Endothelial cell of umbilical vein (primary cell): ENCODE results near the gene RAB11FIP2. TPM values are rescaled to one million over a fixed set of nuclear protein-coding genes. Genes with fewer than 3 reads are reported as not detected.
A peak's percentile ranks its signal among the peaks of the same experiment; 100 is the strongest.

Experiments
- BruUV-seq: library from RNA; stranded (reverse); fragments of 400-500 nt; replicated peaks from 2 replicates; lab custom pipeline; 2021; lab: Mats Ljungman, UMichigan
- CTCF ChIA-PET: fragments of 300-600, 350-600 bp; sonication (Branson Sonifier 250); formaldehyde crosslinking; loops from one replicate; lab custom pipeline; 2021; ENCODE audit warnings: antibody characterized with exemption, inconsistent platforms; lab: Charles Lee
- POLR2A ChIA-PET: fragments of 300-600, 350-600 bp; sonication (Branson Sonifier 250); formaldehyde crosslinking; loops from one replicate; lab custom pipeline; 2021; ENCODE audit warnings: antibody characterized with exemption, inconsistent platforms; lab: Charles Lee
- DNase-seq: peaks from one replicate; pipeline ENCODE4 v3.0.0-alpha.2; 2011; ENCODE audit warnings: low read depth, low spot score
- FAIRE-seq: peaks from 2 replicates; lab custom pipeline; 2011; peaks lifted over from hg19 to GRCh38; lab: Jason Lieb, UNC
- H2AFZ ChIP-seq: 2 replicates; pipeline ENCODE4 v1.6.0; 2012; ENCODE audit warnings: low read depth, low read length, control low read depth, inconsistent platforms
- H3K27ac ChIP-seq: 2 replicates; pipeline ENCODE4 v1.5.1; 2011; ENCODE audit warnings: low read depth, mild to moderate bottlenecking, control low read depth, low read length, moderate library complexity; ENCODE audit not compliant: insufficient read depth
- H3K27me3 ChIP-seq, 2 experiments: 2 replicates each; pipeline versions ENCODE4 v1.6.0 to v1.6.1; 2011; ENCODE audit warnings: low read length in 2 of 2, mixed read lengths in 1 of 2; ENCODE audit not compliant: control insufficient read depth in 2 of 2, insufficient read depth in 2 of 2
- H3K36me3 ChIP-seq, 2 experiments: 2 replicates in 1 of 2; 3 replicates in 1 of 2; pipeline ENCODE4 v1.5.1; 2011; ENCODE audit warnings: low read length in 2 of 2, mild to moderate bottlenecking in 1 of 2, moderate library complexity in 1 of 2; ENCODE audit not compliant: control insufficient read depth in 2 of 2, insufficient read depth in 2 of 2; ENCODE audit errors: extremely low read depth in 1 of 2
- H3K4me1 ChIP-seq: 3 replicates; pipeline ENCODE4 v1.5.1; 2011; ENCODE audit warnings: mild to moderate bottlenecking, low read length; ENCODE audit not compliant: control insufficient read depth, insufficient read depth; ENCODE audit errors: extremely low read depth
- H3K4me2 ChIP-seq: 2 replicates; pipeline ENCODE4 v1.6.1; 2011; ENCODE audit warnings: low read length, control low read depth, mixed read lengths; ENCODE audit not compliant: insufficient read depth
- H3K4me3 ChIP-seq, 3 experiments: fragments of 200-600 bp in 1 of 3; sonication (generic), shearing (Covaris generic) in 1 of 3; replicated peaks in 1 of 3; 2 replicates each; pipeline ENCODE4 v1.5.1; 2011 to 2016; ENCODE audit warnings: control low read depth in 3 of 3, low read length in 3 of 3, mild to moderate bottlenecking in 2 of 3, inconsistent platforms in 1 of 3, low read depth in 1 of 3, moderate library complexity in 1 of 3; ENCODE audit not compliant: insufficient read depth in 1 of 3
- H3K79me2 ChIP-seq: 2 replicates; pipeline ENCODE4 v1.6.0; 2012; ENCODE audit warnings: low read length, inconsistent platforms; ENCODE audit not compliant: control insufficient read depth, insufficient read depth
- H3K9ac ChIP-seq: replicated peaks from 2 replicates; pipeline ENCODE3; 2011; ENCODE audit warnings: low read length, control low read depth; ENCODE audit not compliant: insufficient read depth; ENCODE audit errors: extremely low read depth
- H3K9me1 ChIP-seq: replicated peaks from 3 replicates; pipeline ENCODE4 v1.6.0; 2011; ENCODE audit warnings: mild to moderate bottlenecking, low read length; ENCODE audit not compliant: control insufficient read depth, insufficient read depth; ENCODE audit errors: extremely low read depth
- H3K9me3 ChIP-seq: replicated peaks from 2 replicates; pipeline ENCODE4 v1.5.1; 2012; ENCODE audit warnings: low read length, inconsistent platforms; ENCODE audit not compliant: control insufficient read depth, insufficient read depth
- H4K20me1 ChIP-seq: replicated peaks from 2 replicates; pipeline ENCODE3; 2011; ENCODE audit warnings: mild to moderate bottlenecking, low read length; ENCODE audit not compliant: control insufficient read depth, insufficient read depth; ENCODE audit errors: extremely low read depth
- CTCF ChIP-seq, 2 donors: IDR thresholded peaks; 1 replicate in 1 of 2; 2 replicates in 1 of 2; pipeline ENCODE4 v1.5.1; 2011; ENCODE audit warnings: low read length in 2 of 2, mild to moderate bottlenecking in 2 of 2, moderate library complexity in 2 of 2, control low read depth in 1 of 2, inconsistent platforms in 1 of 2, low read depth in 1 of 2; ENCODE audit not compliant: insufficient read depth in 1 of 2; ENCODE audit errors: extremely low read depth in 1 of 2
- EZH2 ChIP-seq: IDR thresholded peaks from 2 replicates; pipeline ENCODE4 v1.6.1; 2012; ENCODE audit warnings: borderline replicate concordance, low read depth, mild to moderate bottlenecking, moderate library complexity, low read length, inconsistent platforms; ENCODE audit not compliant: severe bottlenecking
- FOS ChIP-seq: IDR thresholded peaks from 2 replicates; pipeline ENCODE4 v1.6.1; 2011; ENCODE audit warnings: mild to moderate bottlenecking, low read length, moderate library complexity, borderline replicate concordance; ENCODE audit not compliant: insufficient read depth
- GATA2 ChIP-seq: IDR thresholded peaks from 2 replicates; pipeline ENCODE4 v1.7.0; 2011; ENCODE audit warnings: low read depth, mild to moderate bottlenecking, moderate library complexity, mixed read lengths, low read length; ENCODE audit not compliant: insufficient read length, insufficient read depth
- JUN ChIP-seq: IDR thresholded peaks from 2 replicates; pipeline ENCODE4 v1.6.1; 2011; ENCODE audit warnings: borderline replicate concordance, low read depth; ENCODE audit not compliant: insufficient read length, insufficient read depth
- MYC ChIP-seq: IDR thresholded peaks from one replicate; pipeline ENCODE4 v1.6.1; 2011; ENCODE audit warnings: mild to moderate bottlenecking, low read depth, low read length
- POLR2A ChIP-seq: IDR thresholded peaks from 2 replicates; pipeline ENCODE4 v1.6.1; 2012; ENCODE audit warnings: low read depth, mild to moderate bottlenecking, control low read depth, low read length
- POLR2AphosphoS5 ChIP-seq: IDR thresholded peaks from 2 replicates; pipeline ENCODE4 v1.6.1; 2012; ENCODE audit warnings: low read depth, mild to moderate bottlenecking, control low read depth, low read length, moderate library complexity; ENCODE audit not compliant: insufficient read depth
- dilution Hi-C: fragments of 300-500 bp; cut with MboI; formaldehyde crosslinking; loops from one replicate; pipeline ENCODE4 v1.15.0; 2019; ENCODE audit warnings: low sequenced_read_pairs; ENCODE audit not compliant: extremely low pct_ligation_motif_present
- intact Hi-C: fragments of 100-400 bp; cut with micrococcal nuclease; formaldehyde crosslinking; loops from one replicate; pipeline ENCODE4 v1.10.0; 2022
- polyA plus RNA-seq, 4 experiments: library from polyadenylated mRNA; depleted of rRNA in 3 of 4; stranded (reverse) in 3 of 4; unstranded in 1 of 4; fragments of >200 nt; gene quantifications; 2 replicates each; pipeline versions ENCODE4 v1.2.1 to v1.2.3, GENCODE V29; 2011 to 2012; ENCODE audit warnings: missing spikeins in 1 of 4
- total RNA-seq: library from RNA; stranded (reverse); gene quantifications from 2 replicates; pipeline ENCODE4 v1.2.3, GENCODE V29; 2021
- TF ChIP-seq, protein P1 (sequence below): IDR thresholded peaks from 2 replicates; pipeline ENCODE4 v1.6.1; 2011; ENCODE audit not compliant: insufficient read depth, insufficient read length

Gene RAB11FIP2
- total and polyA plus RNA-seq, 2 donors (not counting 3 experiments of a cell fraction or from before 2014, with no cell fraction given): 1.9 to 8.6 TPM

DNA sequence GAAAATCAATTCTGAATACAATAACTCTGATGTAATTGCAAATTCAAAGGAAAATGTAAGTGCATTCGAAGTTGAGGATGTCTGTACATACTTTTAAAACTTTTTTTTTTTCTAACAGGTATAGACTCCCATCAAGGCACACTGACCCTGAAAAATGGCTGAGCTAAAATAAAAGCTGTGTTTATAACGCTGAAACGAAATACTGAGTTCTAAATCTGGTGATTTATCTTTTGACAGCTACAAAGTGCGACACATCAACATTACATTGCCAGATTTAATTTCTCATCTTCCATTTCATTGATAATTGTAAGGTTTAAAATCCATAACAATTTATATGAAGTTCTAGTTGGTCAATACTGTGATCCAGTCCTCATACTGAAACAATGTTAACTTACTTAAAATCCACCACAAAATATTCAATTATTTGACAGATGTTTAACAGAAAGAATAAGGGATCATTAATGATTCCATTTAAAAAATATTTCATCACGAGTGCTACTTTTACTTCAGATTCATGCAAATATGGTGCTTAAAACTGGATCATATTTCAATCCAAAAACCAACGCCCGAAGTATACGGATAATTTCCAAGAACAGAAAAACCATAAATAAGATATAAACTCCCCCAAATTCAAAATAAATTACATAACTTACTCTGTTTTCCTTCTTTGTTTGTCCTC is 1.4 kb downstream of the RAB11FIP2 start:
- H2AFZ ChIP-seq: no peak overlapping the region
- H3K9ac ChIP-seq: peak overlapping the region; percentile 90
- H3K9me1 ChIP-seq: no peaks in the 10 kb centered on the region
- ChIA-PET POLR2A (no interaction called here), CTCF (no interaction called here)
- peak overlapping the region; percentile 49 to 88 (median 79) for H3K4me3 ChIP-seq
- FAIRE-seq: no peak
- no peak overlapping the region for H3K27ac ChIP-seq
- TF ChIP-seq FOS (no peak), POLR2A (no peak), GATA2 (no peak), JUN (no peak), EZH2 (no peak), MYC (no peak), CTCF (IDR thresholded peaks at IDR 0.05; ENCODE audit: extremely low read depth in 1 of 2, insufficient read depth in 1 of 2, low read depth in 1 of 2, low read length in 2 of 2) (no peak), POLR2AphosphoS5 (no peak)
- TF ChIP-seq, protein P1, sequence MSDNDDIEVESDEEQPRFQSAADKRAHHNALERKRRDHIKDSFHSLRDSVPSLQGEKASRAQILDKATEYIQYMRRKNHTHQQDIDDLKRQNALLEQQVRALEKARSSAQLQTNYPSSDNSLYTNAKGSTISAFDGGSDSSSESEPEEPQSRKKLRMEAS: no peak
- intact Hi-C loops: loop anchor here (5.0 to 10.0 kb wide), 5 partner anchors 33 to 683 kb away; partner anchors contain the start of gene FAM204A
- DNase-seq: peak; percentile 10
- H4K20me1 ChIP-seq: no peaks in the 10 kb centered on the region
- dilution Hi-C loops: no loop called here
- peak overlapping the region; percentile 85 for H3K4me2 ChIP-seq
- H3K4me1 ChIP-seq: peaks cover 39% of the 10 kb centered on the region
- peaks cover 30% of the 10 kb centered on the region for H3K79me2 ChIP-seq
- TSS peak; percentile 31 for BruUV-seq
- H3K9me3 ChIP-seq: no peaks in the 10 kb centered on the region
- no peaks in the 10 kb centered on the region for H3K27me3 ChIP-seq
- no peaks in the 10 kb centered on the region for H3K36me3 ChIP-seq
